Adrenal gland (tissue), 5 donors: ENCODE data around the gene SOCS3.

Source experiments
- POLR2A ChIP-seq, 2 donors: fragments of 450-650 bp; IDR thresholded peaks; one replicate each; pipeline ENCODE4 v1.6.1; 2017; ENCODE audit warnings: antibody characterized with exemption in 2 of 2, mild to moderate bottlenecking in 2 of 2, moderate library complexity in 1 of 2
- TF ChIP-seq, protein P1 (sequence below), 6 experiments: fragments of 450-650 bp in 4 of 6; fragments of 200-600 bp in 2 of 6; sonication (generic) in 1 of 6; IDR thresholded peaks; 1 replicate in 5 of 6; 2 replicates in 1 of 6; pipeline versions ENCODE4 v1.5.1 to v1.8.0; 2016 to 2021; ENCODE audit warnings: antibody characterized with exemption in 6 of 6, mild to moderate bottlenecking in 2 of 6, moderate library complexity in 1 of 6
- donor health status: DM: no; HTN: no; CAD: no.

DNA sequence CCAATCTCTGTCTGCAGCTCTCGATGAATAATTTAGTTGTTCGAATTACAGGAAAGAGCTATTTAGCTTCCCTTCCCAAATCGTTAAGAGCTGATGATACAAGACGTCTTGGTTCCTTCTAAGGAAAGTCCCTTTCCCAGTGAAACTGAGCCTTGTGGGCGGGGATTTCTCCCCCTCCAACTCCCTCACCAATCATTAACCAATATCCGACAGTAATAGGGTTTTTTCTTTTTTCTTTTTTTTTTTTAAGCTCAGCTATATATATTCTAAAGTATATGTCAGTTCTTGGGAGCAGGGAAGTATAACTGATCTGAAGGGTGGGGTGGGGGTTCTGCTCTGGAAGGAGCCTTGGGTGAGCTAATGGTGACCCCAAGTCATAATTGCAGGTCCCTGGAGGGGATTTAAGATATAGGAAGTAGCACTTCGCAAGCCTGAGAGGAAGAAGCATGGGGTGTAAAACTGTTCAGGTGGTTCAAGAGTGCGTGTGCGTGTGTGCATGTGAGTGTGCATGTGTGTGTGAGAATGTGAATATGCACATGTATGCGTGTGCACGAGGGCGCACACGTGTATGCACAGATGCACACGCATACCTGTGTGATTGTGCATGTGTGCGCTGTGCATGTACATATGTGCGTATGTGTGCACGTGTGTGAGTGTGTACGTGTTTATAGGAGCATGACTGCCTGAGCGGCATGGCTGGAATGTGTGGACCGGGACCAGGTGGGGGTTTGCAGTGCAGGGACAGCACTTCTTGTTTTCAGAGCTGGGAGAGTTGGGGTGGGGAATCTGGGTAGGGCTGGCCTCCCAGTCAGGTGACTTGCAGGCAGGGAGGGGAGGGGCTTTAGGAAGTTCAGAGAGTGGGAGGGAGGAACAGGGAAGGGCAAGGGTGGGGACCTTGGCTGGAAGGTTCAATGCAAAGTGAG is 42.7 kb downstream of the SOCS3 start:
- TF ChIP-seq, protein P1, sequence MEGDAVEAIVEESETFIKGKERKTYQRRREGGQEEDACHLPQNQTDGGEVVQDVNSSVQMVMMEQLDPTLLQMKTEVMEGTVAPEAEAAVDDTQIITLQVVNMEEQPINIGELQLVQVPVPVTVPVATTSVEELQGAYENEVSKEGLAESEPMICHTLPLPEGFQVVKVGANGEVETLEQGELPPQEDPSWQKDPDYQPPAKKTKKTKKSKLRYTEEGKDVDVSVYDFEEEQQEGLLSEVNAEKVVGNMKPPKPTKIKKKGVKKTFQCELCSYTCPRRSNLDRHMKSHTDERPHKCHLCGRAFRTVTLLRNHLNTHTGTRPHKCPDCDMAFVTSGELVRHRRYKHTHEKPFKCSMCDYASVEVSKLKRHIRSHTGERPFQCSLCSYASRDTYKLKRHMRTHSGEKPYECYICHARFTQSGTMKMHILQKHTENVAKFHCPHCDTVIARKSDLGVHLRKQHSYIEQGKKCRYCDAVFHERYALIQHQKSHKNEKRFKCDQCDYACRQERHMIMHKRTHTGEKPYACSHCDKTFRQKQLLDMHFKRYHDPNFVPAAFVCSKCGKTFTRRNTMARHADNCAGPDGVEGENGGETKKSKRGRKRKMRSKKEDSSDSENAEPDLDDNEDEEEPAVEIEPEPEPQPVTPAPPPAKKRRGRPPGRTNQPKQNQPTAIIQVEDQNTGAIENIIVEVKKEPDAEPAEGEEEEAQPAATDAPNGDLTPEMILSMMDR (IDR thresholded peaks at IDR 0.05), result no peak
- no peak for TF ChIP-seq POLR2A (IDR thresholded peaks at IDR 0.05)
